ENCODE data around the gene NTS.

DNA sequence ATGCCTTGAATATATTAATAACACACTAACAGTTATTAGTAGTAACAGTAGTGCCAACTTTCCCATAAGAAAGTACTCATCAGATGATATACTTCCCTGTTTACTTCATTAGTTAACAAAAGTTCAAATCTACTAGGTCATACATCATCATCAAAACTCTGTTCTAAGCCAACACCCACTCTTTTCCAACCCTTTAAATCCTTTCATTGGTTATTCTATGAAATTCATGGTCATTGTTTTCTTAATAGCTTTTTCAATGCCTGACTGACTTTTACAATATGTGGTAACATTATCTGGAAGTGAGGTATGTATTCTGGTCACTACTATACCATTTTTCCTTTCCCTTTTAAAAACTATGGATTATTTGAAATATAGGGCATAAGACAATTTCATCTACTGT is 9.7 kb downstream of the NTS start:
- TF ChIP-seq CTCF (conservative IDR thresholded peaks at IDR 0.05; ENCODE audit: low read length) = no peak
- no peak for TF ChIP-seq EZH2phosphoT487 (IDR thresholded peaks at IDR 0.05; ENCODE audit: borderline replicate concordance)
